ENCODE data around the gene PCDH12. TPM values are rescaled to one million over a fixed set of nuclear protein-coding genes. Genes with fewer than 3 reads are reported as not detected.

Gene PCDH12
- total and polyA plus RNA-seq, 2 of the 8 experiments (the other 6 are each of a cell fraction or from before 2014, with no cell fraction given): 0.06 to 0.17 TPM

DNA sequence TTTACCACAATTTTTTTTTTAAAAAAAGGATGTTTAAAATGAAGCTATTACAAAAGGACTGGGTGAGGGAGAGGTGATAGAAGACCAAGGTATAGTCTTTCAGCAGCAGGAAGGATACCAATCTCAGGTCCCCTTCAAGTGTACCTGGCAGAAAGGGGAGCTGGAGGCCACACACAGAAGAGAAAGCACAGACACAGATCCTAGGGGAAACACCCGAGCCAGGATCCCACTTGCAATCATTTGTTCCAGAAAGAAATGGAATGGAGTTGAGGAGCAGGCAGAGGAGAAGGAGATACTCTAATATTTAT is 49.2 kb upstream of the PCDH12 start (continued):
- TF ChIP-seq ZNF274 (IDR thresholded peaks at IDR 0.05; ENCODE audit: borderline replicate concordance, extremely low read depth, low read length) (no peak), POLR2A (IDR thresholded peaks at IDR 0.05; ENCODE audit: control extremely low read depth in 1 of 2, low read depth in 2 of 2, low read length in 2 of 2) (no peak), PHF8 (conservative IDR thresholded peaks at IDR 0.05; ENCODE audit: low read depth, low read length) (no peak), SRF (IDR thresholded peaks at IDR 0.05; ENCODE audit: low read depth, low read length) (no peak), CHD1 (IDR thresholded peaks at IDR 0.05; ENCODE audit: low read depth, low read length) (no peak)
